OCI-LY7 (cell line): Measurements from ENCODE around the gene MAN1C1. TPM values are rescaled to one million over a fixed set of nuclear protein-coding genes. Genes with fewer than 3 reads are reported as not detected.

Source experiments
- BruUV-seq: library from RNA; stranded (reverse); fragments of 400-500 nt; replicated peaks from 2 replicates; lab custom pipeline; 2021; lab: Mats Ljungman, UMichigan
- CTCF ChIA-PET: fragments of 300-600 bp; sonication (Branson Sonifier 250); formaldehyde crosslinking; loops from one replicate; lab custom pipeline; 2022; ENCODE audit warnings: antibody characterized with exemption; ENCODE audit not compliant: unreplicated experiment; lab: Charles Lee
- POLR2A ChIA-PET: fragments of 300-600 bp; sonication (Branson Sonifier 250); formaldehyde crosslinking; loops from one replicate; lab custom pipeline; 2022; ENCODE audit warnings: antibody characterized with exemption; lab: Charles Lee
- DNase-seq: peaks from one replicate; pipeline ENCODE4 v3.0.0-alpha.2; 2015; ENCODE audit warnings: low spot score
- H2AFZ ChIP-seq: fragments of 200-600 bp; sonication (generic), shearing (Covaris generic); 2 replicates; pipeline ENCODE4 v1.6.1; 2014; ENCODE audit warnings: mild to moderate bottlenecking, antibody characterized with exemption, low read length, moderate library complexity
- H3K27ac ChIP-seq: fragments of 200-600 bp; sonication (generic); 2 replicates; pipeline ENCODE4 v1.5.1; 2014; ENCODE audit warnings: mixed run types, low read depth, mild to moderate bottlenecking, moderate library complexity, low read length, inconsistent platforms; ENCODE audit not compliant: poor library complexity, severe bottlenecking
- H3K36me3 ChIP-seq: fragments of 200-600 bp; sonication (generic); 2 replicates; pipeline ENCODE4 v1.6.1; 2014; ENCODE audit warnings: mild to moderate bottlenecking, antibody characterized with exemption, low read length, moderate library complexity, mixed read lengths; ENCODE audit not compliant: insufficient read depth
- H3K4me1 ChIP-seq: fragments of 200-600 bp; sonication (generic); 2 replicates; pipeline ENCODE4 v1.5.1; 2014; ENCODE audit warnings: mild to moderate bottlenecking, low read length; ENCODE audit not compliant: insufficient read depth, poor library complexity, severe bottlenecking
- H3K4me2 ChIP-seq: fragments of 200-600 bp; sonication (generic); 2 replicates; pipeline ENCODE4 v1.6.1; 2014; ENCODE audit warnings: mild to moderate bottlenecking, low read length
- H3K4me3 ChIP-seq: fragments of 200-600 bp; sonication (generic); 2 replicates; pipeline ENCODE4 v1.5.1; 2014; ENCODE audit warnings: mild to moderate bottlenecking, low read depth, low read length; ENCODE audit not compliant: poor library complexity, severe bottlenecking
- H3K79me2 ChIP-seq: fragments of 200-600 bp; sonication (generic); 2 replicates; pipeline ENCODE4 v1.6.1; 2016; ENCODE audit warnings: low read depth, mild to moderate bottlenecking, low read length, moderate library complexity, mixed read lengths; ENCODE audit not compliant: insufficient read depth
- H3K9me2 ChIP-seq: fragments of 200-600 bp; sonication (generic); 2 replicates; pipeline ENCODE4 v1.6.1; 2016; ENCODE audit warnings: mild to moderate bottlenecking, low read length, mixed read lengths; ENCODE audit not compliant: insufficient read depth
- H3K9me3 ChIP-seq: fragments of 200-600 bp; sonication (generic); 2 replicates; pipeline ENCODE4 v1.6.1; 2014; ENCODE audit warnings: mild to moderate bottlenecking, mixed run types, low read length, mixed read lengths
- H4K20me1 ChIP-seq: fragments of 200-600 bp; sonication (generic); 2 replicates; pipeline ENCODE4 v1.6.1; 2014; ENCODE audit warnings: mild to moderate bottlenecking, antibody characterized with exemption, low read length, moderate library complexity, mixed read lengths; ENCODE audit not compliant: insufficient read depth
- EZH2phosphoT487 ChIP-seq: fragments of 200-600 bp; sonication (generic); IDR thresholded peaks from 2 replicates; pipeline ENCODE4 v1.6.1; 2018; ENCODE audit warnings: low read depth, borderline replicate concordance, mild to moderate bottlenecking, mixed run types, antibody characterized with exemption, low read length, moderate library complexity, mixed read lengths
- intact Hi-C: fragments of 100-400 bp; cut with micrococcal nuclease; formaldehyde crosslinking; loops from one replicate; pipeline ENCODE4 v1.10.0; 2022; ENCODE audit not compliant: unreplicated experiment
- total RNA-seq, 2 experiments: library from RNA; depleted of rRNA in 1 of 2; stranded (reverse); fragments of >200 nt in 1 of 2; shearing (Covaris generic) in 1 of 2; gene quantifications; 2 replicates each; pipeline ENCODE4 v1.2.3, GENCODE V29; 2014 to 2022
- TF ChIP-seq, protein P1 (sequence below): fragments of 200-600 bp; sonication (generic); conservative IDR thresholded peaks from 2 replicates; pipeline ENCODE4 v1.5.1; 2014; ENCODE audit warnings: mild to moderate bottlenecking, antibody characterized with exemption, low read length, moderate library complexity, mixed read lengths

The MAN1C1 gene
- total RNA-seq, 2 experiments from 2014 or later = 3.0 to 4.9 TPM

DNA sequence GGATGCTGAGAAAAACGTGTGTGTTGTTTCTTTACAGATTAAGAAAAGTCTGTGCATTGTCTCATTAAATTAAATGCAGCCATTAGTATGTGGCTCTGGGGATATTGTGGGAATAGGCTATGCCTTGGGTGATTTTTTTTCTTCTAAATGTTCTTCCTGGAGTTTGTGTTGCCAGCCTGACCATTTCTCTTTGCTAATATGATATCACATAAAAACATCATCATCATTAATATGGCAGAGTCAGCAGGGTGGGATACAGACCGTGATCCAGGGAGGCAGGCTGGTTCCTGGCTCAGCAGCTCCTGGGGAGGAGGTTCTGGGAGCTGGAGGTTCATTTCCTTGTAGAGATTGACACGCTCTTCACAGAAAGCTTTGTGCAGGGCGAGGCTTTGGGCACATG is 122.8 kb downstream of the MAN1C1 start:
- no peak for TF ChIP-seq EZH2phosphoT487
- TF ChIP-seq, protein P1, sequence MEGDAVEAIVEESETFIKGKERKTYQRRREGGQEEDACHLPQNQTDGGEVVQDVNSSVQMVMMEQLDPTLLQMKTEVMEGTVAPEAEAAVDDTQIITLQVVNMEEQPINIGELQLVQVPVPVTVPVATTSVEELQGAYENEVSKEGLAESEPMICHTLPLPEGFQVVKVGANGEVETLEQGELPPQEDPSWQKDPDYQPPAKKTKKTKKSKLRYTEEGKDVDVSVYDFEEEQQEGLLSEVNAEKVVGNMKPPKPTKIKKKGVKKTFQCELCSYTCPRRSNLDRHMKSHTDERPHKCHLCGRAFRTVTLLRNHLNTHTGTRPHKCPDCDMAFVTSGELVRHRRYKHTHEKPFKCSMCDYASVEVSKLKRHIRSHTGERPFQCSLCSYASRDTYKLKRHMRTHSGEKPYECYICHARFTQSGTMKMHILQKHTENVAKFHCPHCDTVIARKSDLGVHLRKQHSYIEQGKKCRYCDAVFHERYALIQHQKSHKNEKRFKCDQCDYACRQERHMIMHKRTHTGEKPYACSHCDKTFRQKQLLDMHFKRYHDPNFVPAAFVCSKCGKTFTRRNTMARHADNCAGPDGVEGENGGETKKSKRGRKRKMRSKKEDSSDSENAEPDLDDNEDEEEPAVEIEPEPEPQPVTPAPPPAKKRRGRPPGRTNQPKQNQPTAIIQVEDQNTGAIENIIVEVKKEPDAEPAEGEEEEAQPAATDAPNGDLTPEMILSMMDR = no peak
- Histone ChIP-seq H3K27ac (no peak overlapping the region), H3K4me2 (no peak overlapping the region), H3K36me3 (no peaks in the 10 kb centered on the region), H3K4me3 (no peak overlapping the region), H3K9me3 (no peaks in the 10 kb centered on the region), H4K20me1 (no peaks in the 10 kb centered on the region), H3K4me1 (no peaks in the 10 kb centered on the region), H3K79me2 (no peaks in the 10 kb centered on the region), H2AFZ (no peak overlapping the region), H3K9me2 (no peaks in the 10 kb centered on the region)
- no peak for DNase-seq
- CTCF ChIA-PET = no interaction called here
- no TSS peak for BruUV-seq
- POLR2A ChIA-PET = interaction anchor here (0.7 kb wide), 1 partner anchor 26 kb away, joined by 3 read pairs; no protein-coding TSS in a partner anchor
- intact Hi-C loops = no loop called here

DNA sequence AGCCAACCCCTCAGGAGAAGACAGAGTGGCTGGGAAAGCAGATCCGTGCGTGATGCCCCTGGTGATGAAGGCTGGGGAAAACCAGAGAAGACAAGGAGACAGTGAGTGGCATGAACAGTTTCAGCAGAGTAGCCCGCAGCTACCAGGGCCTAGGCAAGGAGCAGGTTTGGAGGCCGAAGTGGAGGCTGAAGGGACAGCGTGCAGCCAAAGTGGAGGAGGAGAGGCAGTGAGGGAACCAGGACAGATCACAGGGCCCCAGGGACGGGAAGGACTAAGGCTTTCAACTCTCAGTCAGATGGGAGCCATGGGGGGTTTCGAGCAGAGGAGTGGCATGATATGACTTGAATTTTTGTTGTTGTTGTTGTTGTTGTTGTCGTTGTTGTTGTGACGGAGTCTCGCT is 123.5 kb downstream of the MAN1C1 start:
- BruUV-seq = no TSS peak
- Histone ChIP-seq H3K9me3 (no peaks in the 10 kb centered on the region), H3K4me1 (no peaks in the 10 kb centered on the region), H4K20me1 (no peaks in the 10 kb centered on the region), H2AFZ (no peak overlapping the region), H3K36me3 (no peaks in the 10 kb centered on the region), H3K9me2 (no peaks in the 10 kb centered on the region), H3K79me2 (no peaks in the 10 kb centered on the region), H3K27ac (no peak overlapping the region), H3K4me3 (no peak overlapping the region), H3K4me2 (no peak overlapping the region)
- TF ChIP-seq, protein P1 = no peak
- no peak for TF ChIP-seq EZH2phosphoT487
- POLR2A ChIA-PET = no interaction called here
- DNase-seq = no peak
- intact Hi-C loops = no loop called here
- CTCF ChIA-PET = no interaction called here

DNA sequence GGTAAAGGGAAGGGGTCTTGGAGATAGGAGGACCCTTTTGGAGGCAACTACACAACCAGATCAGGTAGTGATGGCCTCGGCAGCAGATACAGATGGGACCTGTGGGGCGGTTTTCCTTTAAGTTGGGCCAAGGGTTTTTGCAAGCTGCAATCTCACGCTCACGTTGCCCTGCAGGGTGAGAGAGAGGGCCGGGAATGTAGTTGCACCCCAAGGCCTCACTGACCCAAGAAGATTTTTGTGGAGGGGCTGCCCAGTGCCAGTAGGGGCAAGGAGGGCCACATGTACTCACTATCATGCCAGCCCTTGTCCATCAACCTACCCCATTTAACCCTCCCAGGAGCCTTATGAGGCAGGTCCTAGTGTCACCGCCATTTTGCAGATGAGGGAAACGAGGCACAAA is 125.7 kb downstream of the MAN1C1 start:
- H3K27ac ChIP-seq = no peak overlapping the region
- intact Hi-C loops = no loop called here
- H2AFZ ChIP-seq = no peak overlapping the region
- DNase-seq = no peak
- H3K4me2 ChIP-seq = no peak overlapping the region
- ChIA-PET CTCF (no interaction called here), POLR2A (no interaction called here)
- no peaks in the 10 kb centered on the region for H3K36me3 ChIP-seq
- no peaks in the 10 kb centered on the region for H4K20me1 ChIP-seq
- H3K9me2 ChIP-seq = no peaks in the 10 kb centered on the region
- no TSS peak for BruUV-seq
- no peak overlapping the region for H3K4me3 ChIP-seq
- TF ChIP-seq, protein P1 = no peak
- TF ChIP-seq EZH2phosphoT487 = no peak
- no peaks in the 10 kb centered on the region for H3K4me1 ChIP-seq
- H3K79me2 ChIP-seq = no peaks in the 10 kb centered on the region
- H3K9me3 ChIP-seq = no peaks in the 10 kb centered on the region
